Measurements from ENCODE around the gene GRIK4.

DNA sequence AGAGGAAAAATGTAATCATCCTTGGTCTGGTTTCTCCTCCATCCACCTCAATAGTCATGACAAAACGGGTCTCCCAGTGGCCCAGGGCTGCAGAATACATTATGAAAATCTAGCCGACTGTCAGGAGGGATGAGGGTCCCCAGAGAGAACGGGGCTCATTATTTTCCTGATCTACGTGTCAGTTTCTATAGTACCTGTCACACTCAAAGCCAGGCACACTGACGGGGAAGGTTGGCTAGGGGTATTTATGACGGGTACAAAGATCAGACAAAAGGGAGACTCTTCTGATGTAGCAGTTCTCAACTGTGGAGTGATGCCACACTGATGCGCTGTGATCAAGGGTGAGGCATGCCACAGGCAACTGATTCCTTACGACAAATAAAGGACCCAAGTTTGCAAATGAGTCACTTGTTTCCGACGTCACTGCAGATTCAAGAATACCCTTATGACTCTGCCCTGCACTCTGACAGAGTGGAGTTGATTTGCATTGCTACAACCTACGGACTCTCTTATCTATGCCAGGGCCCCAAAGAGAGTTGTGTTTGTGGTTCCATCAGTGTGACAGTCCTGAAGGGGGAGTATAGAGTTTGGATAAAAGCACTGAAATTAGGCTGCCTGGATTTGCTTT is 324.2 kb downstream of the GRIK4 start:
- TF ChIP-seq CTCF (conservative IDR thresholded peaks at IDR 0.05; ENCODE audit: low read length) = no peak
- TF ChIP-seq EZH2phosphoT487 (IDR thresholded peaks at IDR 0.05; ENCODE audit: borderline replicate concordance) = no peak
